ENCODE results near the gene ZNF445.
A peak's percentile ranks its signal among the peaks of the same experiment; 100 is the strongest.

Gene ZNF445

GRCh38 chr3:44518782-44519156, 41.3 kb upstream of the ZNF445 start:
- no peak overlapping the region for H3K4me3 ChIP-seq (ENCODE audit: low read length)
- peaks cover 10% of the 10 kb centered on the region for H3K4me1 ChIP-seq (ENCODE audit: control insufficient read depth, low read length)
- TF ChIP-seq EZH2phosphoT487 (IDR thresholded peaks at IDR 0.05; ENCODE audit: borderline replicate concordance, low read length) (no peak), CTCF (IDR thresholded peaks at IDR 0.05; ENCODE audit: low read depth, low read length, poor library complexity, severe bottlenecking) (no peak)
- no peaks in the 10 kb centered on the region for H3K36me3 ChIP-seq (ENCODE audit: control insufficient read depth, low read length)
- H3K9me2 ChIP-seq (replicated peaks; ENCODE audit: control insufficient read depth, low read length) = no peaks in the 10 kb centered on the region
- no peak overlapping the region for H3K27ac ChIP-seq (ENCODE audit: low read depth, low read length)
- no peaks in the 10 kb centered on the region for H3K9me3 ChIP-seq (ENCODE audit: control insufficient read depth, insufficient read depth, low read length)
- H3F3A ChIP-seq (ENCODE audit: control insufficient read depth, insufficient read depth) = no peaks in the 10 kb centered on the region
- no peaks in the 10 kb centered on the region for H3K79me2 ChIP-seq (ENCODE audit: control insufficient read depth, low read length)
- no peaks in the 10 kb centered on the region for H4K20me1 ChIP-seq (ENCODE audit: control insufficient read depth, insufficient read depth, low read depth, low read length)
- peaks cover 17% of the 10 kb centered on the region for H3K27me3 ChIP-seq (ENCODE audit: control insufficient read depth, low read length)
- H3K4me2 ChIP-seq (ENCODE audit: low read length) = no peak overlapping the region

DNA sequence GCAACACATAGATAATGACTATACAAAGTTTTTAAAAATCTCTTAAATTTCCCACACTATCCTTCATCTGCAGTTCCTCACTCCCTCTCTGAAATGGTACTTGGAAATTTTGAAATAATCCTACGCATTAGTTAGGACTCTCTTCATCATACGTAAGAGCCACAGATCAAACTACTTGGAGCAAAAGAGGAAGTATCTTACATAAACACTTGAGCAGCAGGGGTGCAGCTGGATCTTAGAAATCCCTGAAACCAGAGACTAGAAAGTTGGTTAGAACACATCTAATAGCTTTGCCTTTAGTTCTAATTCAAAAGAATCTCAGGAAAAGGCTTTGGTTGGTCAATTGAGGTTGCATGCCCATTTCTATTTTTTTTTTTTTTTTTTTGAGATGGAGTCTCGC, 38.8 kb upstream of the ZNF445 start:
- TF ChIP-seq CTCF (IDR thresholded peaks at IDR 0.05; ENCODE audit: low read depth, low read length, poor library complexity, severe bottlenecking) (no peak), EZH2phosphoT487 (IDR thresholded peaks at IDR 0.05; ENCODE audit: borderline replicate concordance, low read length) (no peak)
- H3K79me2 ChIP-seq (ENCODE audit: control insufficient read depth, low read length) = no peaks in the 10 kb centered on the region

GRCh38 chr3:44513513-44513912, 36.0 kb upstream of the ZNF445 start:
- Histone ChIP-seq H3K36me3 (ENCODE audit: control insufficient read depth, low read length) (peaks cover 3% of the 10 kb centered on the region; the same call in 1 of the 2 replicates), H4K20me1 (ENCODE audit: control insufficient read depth, insufficient read depth, low read depth, low read length) (no peaks in the 10 kb centered on the region), H3F3A (ENCODE audit: control insufficient read depth, insufficient read depth) (no peaks in the 10 kb centered on the region), H3K27ac (ENCODE audit: low read depth, low read length) (no peak overlapping the region), H3K9me2 (replicated peaks; ENCODE audit: control insufficient read depth, low read length) (no peaks in the 10 kb centered on the region), H3K4me2 (ENCODE audit: low read length) (no peak overlapping the region), H3K4me1 (ENCODE audit: control insufficient read depth, low read length) (peaks cover 29% of the 10 kb centered on the region), H3K9me3 (ENCODE audit: control insufficient read depth, insufficient read depth, low read length) (no peaks in the 10 kb centered on the region), H3K27me3 (ENCODE audit: control insufficient read depth, low read length) (no peaks in the 10 kb centered on the region; the same call in 1 of the 2 replicates), H3K4me3 (ENCODE audit: low read length) (no peak overlapping the region), H3K79me2 (ENCODE audit: control insufficient read depth, low read length) (peaks cover 19% of the 10 kb centered on the region)
- TF ChIP-seq CTCF (IDR thresholded peaks at IDR 0.05; ENCODE audit: low read depth, low read length, poor library complexity, severe bottlenecking) (no peak), EZH2phosphoT487 (IDR thresholded peaks at IDR 0.05; ENCODE audit: borderline replicate concordance, low read length) (no peak)

More for the DNA sequence above, 38.8 kb upstream of the ZNF445 start:
- H3K27ac ChIP-seq (ENCODE audit: low read depth, low read length) = no peak overlapping the region
- peaks cover 21% of the 10 kb centered on the region for H3K4me1 ChIP-seq (ENCODE audit: control insufficient read depth, low read length)
- H3K36me3 ChIP-seq (ENCODE audit: control insufficient read depth, low read length) = no peaks in the 10 kb centered on the region
- H3K9me2 ChIP-seq (replicated peaks; ENCODE audit: control insufficient read depth, low read length) = no peaks in the 10 kb centered on the region
- H3K4me3 ChIP-seq (ENCODE audit: low read length) = no peak overlapping the region
- H3K27me3 ChIP-seq (ENCODE audit: control insufficient read depth, low read length) = peaks cover 5% of the 10 kb centered on the region
- H3K4me2 ChIP-seq (ENCODE audit: low read length) = no peak overlapping the region
- no peaks in the 10 kb centered on the region for H3K9me3 ChIP-seq (ENCODE audit: control insufficient read depth, insufficient read depth, low read length)
- H3F3A ChIP-seq (ENCODE audit: control insufficient read depth, insufficient read depth) = no peaks in the 10 kb centered on the region
- H4K20me1 ChIP-seq (ENCODE audit: control insufficient read depth, insufficient read depth, low read depth, low read length) = no peaks in the 10 kb centered on the region

GRCh38 chr3:44511238-44511566, 33.7 kb upstream of the ZNF445 start:
- peak overlapping the region; percentile 80 for H3K4me2 ChIP-seq (ENCODE audit: low read length)
- no peaks in the 10 kb centered on the region for H3K27me3 ChIP-seq (ENCODE audit: control insufficient read depth, low read length)
- H3K36me3 ChIP-seq (ENCODE audit: control insufficient read depth, low read length) = peaks cover 15% of the 10 kb centered on the region
- TF ChIP-seq EZH2phosphoT487 (IDR thresholded peaks at IDR 0.05; ENCODE audit: borderline replicate concordance, low read length) = no peak
- TF ChIP-seq CTCF (IDR thresholded peaks at IDR 0.05; ENCODE audit: low read depth, low read length, poor library complexity, severe bottlenecking) = no peak
- no peaks in the 10 kb centered on the region for H3F3A ChIP-seq (ENCODE audit: control insufficient read depth, insufficient read depth)
- peak overlapping the region; percentile 92 for H3K4me3 ChIP-seq (ENCODE audit: low read length)
- H4K20me1 ChIP-seq (ENCODE audit: control insufficient read depth, insufficient read depth, low read depth, low read length) = no peaks in the 10 kb centered on the region
- H3K4me1 ChIP-seq (ENCODE audit: control insufficient read depth, low read length) = peaks cover 23% of the 10 kb centered on the region
- H3K9me2 ChIP-seq (replicated peaks; ENCODE audit: control insufficient read depth, low read length) = no peaks in the 10 kb centered on the region
- peaks cover 7% of the 10 kb centered on the region; the same call in 1 of the 2 replicates for H3K9me3 ChIP-seq (ENCODE audit: control insufficient read depth, insufficient read depth, low read length)
- no peak overlapping the region for H3K27ac ChIP-seq (ENCODE audit: low read depth, low read length)
- H3K79me2 ChIP-seq (ENCODE audit: control insufficient read depth, low read length) = peaks cover 40% of the 10 kb centered on the region

All from DOHH2 (cell line).